ENCODE measurements around the gene VPREB1.

DNA sequence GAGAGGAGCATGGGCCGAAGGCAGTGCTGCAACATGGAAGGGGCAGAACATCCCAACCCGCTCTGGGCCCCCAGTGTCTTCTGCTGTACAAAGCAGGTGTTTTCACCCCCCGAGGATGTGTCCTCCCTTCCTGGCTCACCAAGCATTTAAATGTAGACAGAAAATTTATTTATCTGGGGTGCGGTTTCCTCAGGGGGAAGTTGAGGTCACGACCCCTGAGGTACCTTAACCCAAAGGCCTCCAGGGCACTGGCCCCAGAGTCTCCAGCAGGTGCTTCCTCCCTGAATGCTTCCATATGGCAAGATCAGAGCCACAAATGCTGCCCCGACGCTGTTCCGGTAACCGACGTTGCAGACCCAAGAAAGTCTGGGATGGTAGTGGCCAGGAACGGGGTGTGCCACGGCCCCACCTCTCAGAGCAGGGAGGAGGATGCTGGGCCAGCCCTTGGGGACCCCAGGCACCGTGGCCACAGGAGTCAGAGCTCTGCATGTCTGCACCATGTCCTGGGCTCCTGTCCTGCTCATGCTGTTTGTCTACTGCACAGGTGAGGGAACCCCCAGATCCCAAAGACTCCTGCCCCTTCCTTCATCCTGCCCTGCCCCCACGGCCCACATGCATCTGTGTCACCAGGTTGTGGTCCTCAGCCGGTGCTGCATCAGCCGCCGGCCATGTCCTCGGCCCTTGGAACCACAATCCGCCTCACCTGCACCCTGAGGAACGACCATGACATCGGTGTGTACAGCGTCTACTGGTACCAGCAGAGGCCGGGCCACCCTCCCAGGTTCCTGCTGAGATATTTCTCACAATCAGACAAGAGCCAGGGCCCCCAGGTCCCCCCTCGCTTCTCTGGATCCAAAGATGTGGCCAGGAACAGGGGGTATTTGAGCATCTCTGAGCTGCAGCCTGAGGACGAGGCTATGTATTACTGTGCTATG, at the start of gene VPREB1:
- no peak for TF ChIP-seq POLR2A (IDR thresholded peaks at IDR 0.05; ENCODE audit: borderline replicate concordance, extremely low read depth, insufficient read depth, insufficient read length)
- TF ChIP-seq EZH2 (IDR thresholded peaks at IDR 0.05): no peak
- no peak for TF ChIP-seq ZFX (IDR thresholded peaks at IDR 0.05)
- TF ChIP-seq, protein P1, sequence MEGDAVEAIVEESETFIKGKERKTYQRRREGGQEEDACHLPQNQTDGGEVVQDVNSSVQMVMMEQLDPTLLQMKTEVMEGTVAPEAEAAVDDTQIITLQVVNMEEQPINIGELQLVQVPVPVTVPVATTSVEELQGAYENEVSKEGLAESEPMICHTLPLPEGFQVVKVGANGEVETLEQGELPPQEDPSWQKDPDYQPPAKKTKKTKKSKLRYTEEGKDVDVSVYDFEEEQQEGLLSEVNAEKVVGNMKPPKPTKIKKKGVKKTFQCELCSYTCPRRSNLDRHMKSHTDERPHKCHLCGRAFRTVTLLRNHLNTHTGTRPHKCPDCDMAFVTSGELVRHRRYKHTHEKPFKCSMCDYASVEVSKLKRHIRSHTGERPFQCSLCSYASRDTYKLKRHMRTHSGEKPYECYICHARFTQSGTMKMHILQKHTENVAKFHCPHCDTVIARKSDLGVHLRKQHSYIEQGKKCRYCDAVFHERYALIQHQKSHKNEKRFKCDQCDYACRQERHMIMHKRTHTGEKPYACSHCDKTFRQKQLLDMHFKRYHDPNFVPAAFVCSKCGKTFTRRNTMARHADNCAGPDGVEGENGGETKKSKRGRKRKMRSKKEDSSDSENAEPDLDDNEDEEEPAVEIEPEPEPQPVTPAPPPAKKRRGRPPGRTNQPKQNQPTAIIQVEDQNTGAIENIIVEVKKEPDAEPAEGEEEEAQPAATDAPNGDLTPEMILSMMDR (IDR thresholded peaks at IDR 0.05 in 2 of 3, conservative IDR thresholded peaks at IDR 0.05 in 1 of 3; ENCODE audit: borderline replicate concordance in 1 of 3, insufficient read depth in 1 of 3, low read depth in 2 of 3, low read length in 2 of 3): no peak
- TF ChIP-seq CEBPB (IDR thresholded peaks at IDR 0.05; ENCODE audit: low read depth): no peak
- TF ChIP-seq YY1 (IDR thresholded peaks at IDR 0.05; ENCODE audit: extremely low read depth, insufficient replicate concordance, low read depth, low read length): no peak
- TF ChIP-seq, protein P2, sequence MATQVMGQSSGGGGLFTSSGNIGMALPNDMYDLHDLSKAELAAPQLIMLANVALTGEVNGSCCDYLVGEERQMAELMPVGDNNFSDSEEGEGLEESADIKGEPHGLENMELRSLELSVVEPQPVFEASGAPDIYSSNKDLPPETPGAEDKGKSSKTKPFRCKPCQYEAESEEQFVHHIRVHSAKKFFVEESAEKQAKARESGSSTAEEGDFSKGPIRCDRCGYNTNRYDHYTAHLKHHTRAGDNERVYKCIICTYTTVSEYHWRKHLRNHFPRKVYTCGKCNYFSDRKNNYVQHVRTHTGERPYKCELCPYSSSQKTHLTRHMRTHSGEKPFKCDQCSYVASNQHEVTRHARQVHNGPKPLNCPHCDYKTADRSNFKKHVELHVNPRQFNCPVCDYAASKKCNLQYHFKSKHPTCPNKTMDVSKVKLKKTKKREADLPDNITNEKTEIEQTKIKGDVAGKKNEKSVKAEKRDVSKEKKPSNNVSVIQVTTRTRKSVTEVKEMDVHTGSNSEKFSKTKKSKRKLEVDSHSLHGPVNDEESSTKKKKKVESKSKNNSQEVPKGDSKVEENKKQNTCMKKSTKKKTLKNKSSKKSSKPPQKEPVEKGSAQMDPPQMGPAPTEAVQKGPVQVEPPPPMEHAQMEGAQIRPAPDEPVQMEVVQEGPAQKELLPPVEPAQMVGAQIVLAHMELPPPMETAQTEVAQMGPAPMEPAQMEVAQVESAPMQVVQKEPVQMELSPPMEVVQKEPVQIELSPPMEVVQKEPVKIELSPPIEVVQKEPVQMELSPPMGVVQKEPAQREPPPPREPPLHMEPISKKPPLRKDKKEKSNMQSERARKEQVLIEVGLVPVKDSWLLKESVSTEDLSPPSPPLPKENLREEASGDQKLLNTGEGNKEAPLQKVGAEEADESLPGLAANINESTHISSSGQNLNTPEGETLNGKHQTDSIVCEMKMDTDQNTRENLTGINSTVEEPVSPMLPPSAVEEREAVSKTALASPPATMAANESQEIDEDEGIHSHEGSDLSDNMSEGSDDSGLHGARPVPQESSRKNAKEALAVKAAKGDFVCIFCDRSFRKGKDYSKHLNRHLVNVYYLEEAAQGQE (IDR thresholded peaks at IDR 0.05; ENCODE audit: low read depth): no peak
- no peak for TF ChIP-seq POLR2AphosphoS5 (IDR thresholded peaks at IDR 0.05; ENCODE audit: low read depth, low read length)
- TF ChIP-seq, protein P3, sequence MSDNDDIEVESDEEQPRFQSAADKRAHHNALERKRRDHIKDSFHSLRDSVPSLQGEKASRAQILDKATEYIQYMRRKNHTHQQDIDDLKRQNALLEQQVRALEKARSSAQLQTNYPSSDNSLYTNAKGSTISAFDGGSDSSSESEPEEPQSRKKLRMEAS (IDR thresholded peaks at IDR 0.05): no peak
- TF ChIP-seq EGR1 (IDR thresholded peaks at IDR 0.05; ENCODE audit: low read depth): no peak
- TF ChIP-seq, protein P4, sequence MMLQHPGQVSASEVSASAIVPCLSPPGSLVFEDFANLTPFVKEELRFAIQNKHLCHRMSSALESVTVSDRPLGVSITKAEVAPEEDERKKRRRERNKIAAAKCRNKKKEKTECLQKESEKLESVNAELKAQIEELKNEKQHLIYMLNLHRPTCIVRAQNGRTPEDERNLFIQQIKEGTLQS (IDR thresholded peaks at IDR 0.05): no peak
- TF ChIP-seq EZH2phosphoT487 (IDR thresholded peaks at IDR 0.05; ENCODE audit: borderline replicate concordance): no peak
- TF ChIP-seq JUND (IDR thresholded peaks at IDR 0.05): no peak
